Omental fat pad (tissue), 4 donors: Measurements from ENCODE around the gene BICDL2. TPM values are rescaled to one million over a fixed set of nuclear protein-coding genes. Genes with fewer than 3 reads are reported as not detected.
A peak's percentile ranks its signal among the peaks of the same experiment; 100 is the strongest.

Experiments used
- ATAC-seq: fragments of 150-250 bp; one replicate; pipeline ENCODE4 v1.9.1; 2016; ENCODE audit warnings: mild to moderate bottlenecking, moderate library complexity; ENCODE audit not compliant: low FRiP score
- DNase-seq: peaks from one replicate; pipeline ENCODE4 v3.0.0-alpha.2; 2019; ENCODE audit warnings: low spot score
- CTCF ChIP-seq, 3 donors: fragments of 450-650 bp; IDR thresholded peaks; one replicate each; pipeline ENCODE4 v1.5.1; 2016 to 2017; ENCODE audit warnings: antibody characterized with exemption in 3 of 3, mild to moderate bottlenecking in 3 of 3, moderate library complexity in 2 of 3
- total RNA-seq, 4 donors: library from RNA; depleted of rRNA; stranded (reverse); fragments of >200 nt; gene quantifications; one replicate each; pipeline ENCODE4 v1.1.0, GENCODE V29; 2016

The BICDL2 gene
- total RNA-seq, 4 donors from 2014 or later = 0.47 TPM; not detected in 3

DNA sequence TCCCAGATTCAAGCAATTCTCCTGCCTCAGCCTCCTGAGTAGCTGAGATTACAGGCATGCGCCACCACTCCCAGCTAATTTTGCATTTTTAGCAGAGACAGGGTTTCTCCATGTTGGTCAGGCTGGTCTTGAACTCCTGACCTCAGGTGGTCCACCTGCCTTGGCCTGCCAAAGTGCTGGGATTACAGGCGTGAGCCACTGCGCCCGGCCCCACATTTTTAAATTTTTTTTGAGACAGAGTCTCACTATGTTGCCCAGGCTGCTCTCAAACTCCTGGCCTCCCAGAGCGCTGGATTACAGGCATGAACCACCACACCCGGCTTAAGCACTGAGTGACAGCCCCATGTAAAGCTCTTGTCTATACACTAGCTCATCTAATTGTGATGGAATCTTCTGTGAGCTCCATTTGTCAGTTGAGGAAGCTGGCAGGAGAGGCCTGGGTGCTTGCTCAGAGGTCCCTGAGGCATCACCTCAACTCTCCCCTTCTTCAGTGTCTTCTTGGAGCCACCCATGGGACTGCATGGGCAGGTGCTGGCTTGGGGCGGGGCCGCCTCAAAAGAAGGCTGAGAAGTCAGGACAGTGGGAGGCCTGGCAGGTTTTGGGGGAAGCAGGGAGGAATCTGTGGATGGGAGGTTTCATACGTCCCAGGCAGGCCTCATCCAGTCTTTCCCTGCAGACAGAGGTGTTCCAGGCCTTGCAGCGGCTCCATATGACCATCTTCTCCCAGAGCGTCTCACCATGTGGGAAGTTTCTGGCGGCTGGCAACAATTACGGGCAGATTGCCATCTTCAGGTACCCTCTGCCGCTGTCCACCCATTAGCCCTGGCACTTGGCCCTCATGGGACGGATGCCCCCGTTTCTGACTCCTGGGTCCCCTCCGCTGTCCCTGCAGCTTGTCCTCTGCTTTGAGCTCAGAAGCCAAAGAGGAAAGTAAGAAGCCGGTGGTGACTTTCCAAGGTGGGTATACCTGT, 11.4 kb downstream of the BICDL2 start:
- DNase-seq (no peak), ATAC-seq (no peak)

GRCh38 chr16:3023669-3024478, 12.9 kb downstream of the BICDL2 start, which contains the start of the genes HCFC1R1 and THOC6:
TSS of gene HCFC1R1 (minus strand) at chr16:3023942. CDS start at chr16:3023941, 1 bp downstream.
TSS of gene THOC6 (plus strand) at chr16:3024035. CDS start at chr16:3024327, 292 bp downstream.
- DNase-seq = peak; percentile 90
- ATAC-seq = peak; percentile 46
- no peak for TF ChIP-seq CTCF (IDR thresholded peaks at IDR 0.05)

More for the DNA sequence above, 11.4 kb downstream of the BICDL2 start:
- TF ChIP-seq CTCF (IDR thresholded peaks at IDR 0.05) = no peak

DNA sequence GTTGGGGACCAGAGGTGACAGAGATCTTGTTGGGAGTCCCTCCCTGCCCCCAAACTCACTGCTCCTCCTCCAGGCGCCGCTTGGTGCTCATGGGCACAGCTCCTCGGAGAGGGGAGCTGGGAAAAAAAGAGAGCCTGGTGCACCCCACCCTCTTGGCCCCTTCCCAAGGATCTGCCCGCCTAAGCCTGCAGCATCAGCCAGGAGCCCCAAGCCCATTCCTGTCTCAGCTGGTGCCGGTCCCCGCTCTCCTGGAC, 13.4 kb downstream of the BICDL2 start:
- no peak for ATAC-seq
- DNase-seq = peak; percentile 35
- TF ChIP-seq CTCF (IDR thresholded peaks at IDR 0.05) = no peak

- no peak for DNase-seq
- ATAC-seq = no peak
- no peak for TF ChIP-seq CTCF (IDR thresholded peaks at IDR 0.05)
Observed at GRCh38 chr16:3022684-3023414, 13.9 kb downstream of the BICDL2 start.

GRCh38 chr16:3022208-3022683, 14.5 kb downstream of the BICDL2 start:
- DNase-seq (peak; percentile 82), ATAC-seq (peak; percentile 33)
- TF ChIP-seq CTCF (IDR thresholded peaks at IDR 0.05) = no peak

GRCh38 chr16:3021449-3022207, 15.1 kb downstream of the BICDL2 start:
- no peak for TF ChIP-seq CTCF (IDR thresholded peaks at IDR 0.05)
- ATAC-seq (peak; percentile 41), DNase-seq (peak; percentile 54)
